Measurements from ENCODE around the gene STAG1.
"Not testable (repeated sequence)": the region's sequence is repeated elsewhere in the genome, so short reads cannot be mapped to it uniquely, and the experiment has no call there.

The STAG1 gene

DNA sequence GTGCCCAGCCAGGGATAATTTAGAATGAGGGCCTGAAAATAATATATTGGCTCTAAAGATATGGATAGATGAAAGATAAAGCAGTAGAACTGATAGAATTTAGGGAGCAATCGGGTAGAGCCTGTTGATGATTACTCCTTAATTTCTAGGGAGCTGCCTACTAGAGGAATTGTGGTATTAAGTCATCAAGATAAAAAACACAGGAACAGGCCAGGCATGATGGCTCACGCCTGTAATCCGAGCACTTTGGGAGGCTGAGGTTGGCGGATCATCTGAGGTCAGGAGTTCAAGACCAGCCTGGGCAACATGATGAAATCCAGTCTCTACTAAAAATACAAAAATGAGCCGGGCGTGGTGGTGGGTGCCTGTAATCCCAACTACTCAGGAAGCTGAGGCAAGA, 371.6 kb downstream of the STAG1 start:
- DNase-seq: no peak

DNA sequence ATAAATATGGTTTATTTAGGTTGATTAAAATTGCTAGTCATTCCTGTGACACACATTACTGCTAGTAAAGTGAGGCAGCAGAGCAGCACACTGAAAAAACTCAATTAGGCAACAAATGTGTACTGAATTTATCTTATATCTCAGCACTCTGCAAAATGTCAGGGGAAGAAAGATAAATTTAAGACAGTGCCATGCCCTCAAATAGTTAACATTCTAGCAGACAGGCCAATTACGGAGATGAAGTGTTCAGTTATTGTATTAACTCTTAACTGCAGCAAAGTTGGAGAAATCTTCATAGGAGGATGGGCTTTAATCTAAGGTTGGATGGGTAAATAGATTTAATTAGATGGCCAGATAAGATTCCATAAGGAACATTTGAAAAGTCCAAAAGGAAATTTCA, 374.2 kb downstream of the STAG1 start:
- no peak for DNase-seq

DNA sequence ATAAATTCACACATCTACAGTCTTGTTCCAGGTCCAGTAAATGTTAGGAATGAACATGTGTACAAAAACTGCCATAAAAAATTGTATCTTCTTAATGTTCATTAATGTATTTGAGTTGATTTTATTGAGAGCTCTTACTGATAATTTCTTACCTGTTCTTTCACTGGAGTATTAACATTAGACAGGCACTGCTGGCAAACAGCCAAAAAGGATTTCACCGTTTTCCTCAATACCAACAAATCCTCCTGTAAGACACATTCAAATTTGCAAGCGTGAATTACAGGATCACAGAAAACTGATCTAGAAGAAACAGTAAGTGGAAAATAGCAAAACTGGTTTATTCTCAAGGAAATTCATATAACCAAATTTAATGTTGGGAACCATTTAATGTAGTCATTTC, 374.7 kb downstream of the STAG1 start:
- DNase-seq: no peak

DNA sequence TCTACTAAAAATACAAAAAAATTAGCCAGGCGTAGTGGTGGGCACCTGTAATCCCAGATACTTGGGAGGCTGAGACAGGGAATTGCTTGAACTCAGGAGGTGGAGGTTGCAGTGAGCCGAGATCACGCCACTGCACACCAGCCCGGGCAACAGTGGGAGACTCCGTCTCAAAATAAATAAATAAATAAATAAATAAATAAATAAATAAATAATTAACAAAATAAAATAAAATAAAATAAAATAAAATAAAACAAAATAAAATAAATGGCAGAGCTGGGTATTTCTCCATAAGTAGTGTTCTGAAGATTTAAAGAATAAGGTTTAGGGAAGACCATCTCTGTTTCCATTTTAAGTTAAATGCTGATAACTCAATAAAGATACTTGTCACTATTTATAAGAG, 376.4 kb downstream of the STAG1 start:
- DNase-seq: not testable (repeated sequence)

GRCh38 chr3:136366289-136366688, 385.9 kb downstream of the STAG1 start:
- no peak for DNase-seq

- no peak for DNase-seq
Observed at GRCh38 chr3:136353461-136353860, 398.7 kb downstream of the STAG1 start.

GRCh38 chr3:136351905-136352304, 400.3 kb downstream of the STAG1 start:
- no peak for DNase-seq

DNA sequence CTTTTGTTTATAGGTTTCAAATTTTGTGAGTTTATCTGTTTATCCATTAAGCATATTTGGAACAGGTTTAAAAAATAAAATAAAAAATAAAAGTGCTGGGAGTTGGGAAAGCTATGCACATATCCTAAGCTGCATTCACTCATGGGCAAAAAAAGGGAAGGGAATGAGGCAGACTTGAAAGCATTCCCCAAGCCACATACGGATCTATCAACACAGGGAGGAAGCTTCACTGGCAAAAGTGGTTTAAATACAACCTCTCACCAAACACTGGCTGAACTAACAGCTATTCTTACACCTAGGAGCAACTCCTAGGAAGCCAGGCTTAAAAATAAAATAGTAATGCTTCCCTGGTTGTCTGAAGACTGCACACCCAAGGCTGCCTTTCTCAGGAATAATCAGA, 400.8 kb downstream of the STAG1 start:
- no peak for DNase-seq

GRCh38 chr3:136350557-136350956, 401.6 kb downstream of the STAG1 start:
- DNase-seq: no peak

DNA sequence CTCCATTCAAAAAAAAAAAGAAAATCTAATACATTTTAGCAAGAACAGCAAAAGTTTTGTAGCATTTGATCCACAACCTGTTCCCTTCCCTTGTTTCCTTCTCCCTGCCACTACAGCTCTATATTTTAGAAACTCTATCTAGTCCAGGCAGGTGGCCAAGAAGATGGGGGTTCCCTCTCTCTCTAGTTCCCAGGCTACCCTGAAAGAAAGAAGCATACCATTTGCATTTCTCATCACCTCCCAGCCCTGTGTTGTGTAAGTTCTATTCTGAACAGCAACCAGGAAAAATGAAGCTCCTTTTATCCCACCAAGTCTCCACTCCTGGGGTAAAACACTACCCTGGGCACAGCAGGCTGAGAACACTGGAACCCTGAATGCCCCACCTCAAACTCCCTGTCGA, 402.0 kb downstream of the STAG1 start:
- no peak for DNase-seq

DNA sequence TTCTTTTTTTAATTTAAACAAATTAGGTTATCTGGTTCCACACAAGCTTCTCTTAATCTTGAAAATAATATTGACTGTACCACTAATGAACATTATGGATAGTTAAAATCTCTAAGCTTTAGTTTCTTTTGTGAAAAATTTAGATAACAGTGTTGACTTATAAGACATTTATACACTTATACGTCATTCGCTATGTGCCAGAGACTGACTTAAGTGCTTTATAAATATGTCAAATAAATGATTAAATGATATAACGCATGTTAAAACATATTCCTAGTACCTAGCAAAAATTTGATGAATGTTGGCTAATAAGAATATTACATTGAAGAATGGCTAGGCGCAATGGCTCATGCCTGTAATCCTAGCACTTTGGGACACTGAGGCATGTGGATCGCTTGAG, 405.7 kb downstream of the STAG1 start:
- DNase-seq: no peak

- no peak for DNase-seq
Observed at GRCh38 chr3:136343873-136344555, 408.2 kb downstream of the STAG1 start.

GRCh38 chr3:136343446-136343845, 408.7 kb downstream of the STAG1 start:
- no peak for DNase-seq

- DNase-seq: no peak
Observed at GRCh38 chr3:136336329-136337100, 415.7 kb downstream of the STAG1 start.

- DNase-seq: not testable (repeated sequence)
Observed at GRCh38 chr3:136334726-136335125, 417.5 kb downstream of the STAG1 start.

DNA sequence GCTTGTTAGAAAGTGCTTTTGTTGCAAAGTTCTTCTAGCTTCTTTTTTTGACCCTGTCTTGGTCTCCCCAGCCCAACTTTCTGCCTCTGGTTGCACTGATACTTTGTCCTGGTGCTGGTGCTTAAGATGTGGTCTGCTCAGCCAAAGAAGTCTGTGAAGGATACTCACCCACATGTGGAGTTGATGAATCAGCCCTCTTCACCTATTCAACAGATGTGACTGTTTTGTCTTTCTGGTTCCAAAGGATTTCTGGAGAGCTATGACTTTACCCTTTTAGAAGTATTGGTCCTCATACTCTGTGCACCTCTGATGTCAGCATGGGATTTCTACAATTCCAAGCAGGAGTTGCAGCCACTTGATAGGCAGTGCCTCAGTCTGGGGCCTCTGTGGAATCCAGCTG, 418.0 kb downstream of the STAG1 start:
- no peak for DNase-seq

- DNase-seq: no peak
Observed at GRCh38 chr3:136332776-136333175, 419.4 kb downstream of the STAG1 start.

- no peak for DNase-seq
Observed at GRCh38 chr3:136332302-136332701, 419.9 kb downstream of the STAG1 start.

- no peak for DNase-seq
Observed at GRCh38 chr3:136330900-136331299, 421.3 kb downstream of the STAG1 start.

DNA sequence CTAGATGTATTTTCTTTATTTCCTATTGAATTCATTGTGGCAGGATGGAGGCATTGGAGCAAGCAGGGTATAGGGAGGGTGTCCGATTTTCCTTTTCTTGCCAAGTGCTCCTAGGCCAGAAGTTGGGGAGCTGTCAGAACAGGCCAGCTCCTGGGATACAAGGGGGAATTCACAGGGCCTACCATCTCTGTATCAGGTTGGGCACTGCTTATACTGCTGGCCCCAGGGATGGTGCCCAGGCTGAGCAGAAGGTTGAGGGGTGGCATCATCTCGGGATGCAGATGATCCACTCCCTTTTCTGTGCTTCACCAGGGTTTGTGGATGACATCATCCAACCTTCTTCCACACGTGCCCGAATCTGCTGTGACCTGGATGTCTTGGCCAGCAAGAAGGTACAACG, 422.6 kb downstream of the STAG1 start:
- DNase-seq: no peak

DNA sequence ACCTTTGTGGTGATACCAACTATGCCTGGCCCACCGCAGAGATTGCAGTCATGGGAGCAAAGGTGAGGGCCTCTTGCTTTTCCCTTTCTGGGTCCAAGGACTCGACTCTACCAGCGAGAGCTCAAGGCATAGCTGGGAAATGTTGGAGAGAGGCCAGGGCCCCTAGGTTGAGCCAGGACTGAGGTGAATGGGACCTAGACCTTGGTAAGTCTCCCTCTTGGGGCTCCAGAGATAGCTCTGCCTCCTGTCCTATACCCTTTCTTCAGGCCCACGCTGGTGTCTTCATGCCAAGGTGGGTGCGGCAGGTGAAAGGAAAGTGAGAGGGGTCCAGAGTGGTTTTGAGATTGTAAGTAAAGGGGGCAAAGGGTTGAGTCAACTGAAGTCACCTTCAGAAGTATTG, 424.5 kb downstream of the STAG1 start:
- DNase-seq: no peak

- no peak for DNase-seq
Observed at GRCh38 chr3:136326316-136326715, 425.9 kb downstream of the STAG1 start.

DNA sequence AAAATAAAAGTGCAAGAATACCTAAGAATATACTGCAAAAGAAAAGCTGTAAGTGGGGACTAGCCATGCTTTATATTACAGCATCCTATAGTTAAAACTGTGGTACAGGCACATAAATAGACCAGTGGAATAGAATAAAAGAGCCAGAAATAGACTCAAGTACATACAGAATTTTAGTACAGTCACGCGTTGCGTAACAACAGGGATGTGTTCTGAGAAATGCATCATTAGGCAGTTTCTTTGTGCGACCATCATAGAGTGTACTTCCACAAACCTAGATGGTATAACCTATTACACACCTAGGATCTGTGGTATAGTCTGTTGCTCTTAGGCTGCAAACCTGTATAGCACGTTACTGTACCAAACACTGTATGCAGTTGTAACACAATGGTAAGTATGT, 440.2 kb downstream of the STAG1 start:
- DNase-seq: no peak

GRCh38 chr3:136311261-136311660, 440.9 kb downstream of the STAG1 start:
- no peak for DNase-seq

DNA sequence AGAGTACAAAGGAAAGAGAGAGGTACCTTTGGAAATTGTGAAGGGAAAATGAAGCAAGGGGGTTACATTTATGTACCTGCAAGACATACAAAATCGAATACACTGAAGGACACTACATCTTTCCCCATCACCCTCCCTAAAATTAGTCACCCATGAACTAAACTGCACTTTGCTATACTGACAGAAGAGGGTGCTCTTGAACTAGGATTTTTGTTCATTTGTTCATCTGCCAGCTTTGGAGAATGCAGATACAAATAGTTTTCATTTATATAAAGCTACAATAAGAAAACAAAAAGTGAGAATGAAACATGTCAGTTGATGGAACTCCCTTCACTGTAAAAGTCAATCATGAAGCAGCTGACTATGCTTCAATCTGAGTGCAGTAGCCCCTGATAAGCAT, 446.3 kb downstream of the STAG1 start:
- DNase-seq: no peak

All from CD4-positive, alpha-beta T cell treated with Interleukin-21 for 1 hour (primary cell).